Muscle of back (tissue), 11 donors: ENCODE measurements around the gene FIBCD1. TPM values are rescaled to one million over a fixed set of nuclear protein-coding genes. Genes with fewer than 3 reads are reported as not detected.

Source experiments
- DNase-seq, 3 donors: peaks; one replicate each; pipeline versions ENCODE4 v3.0.0 to v3.0.0-alpha.2; 2013
- polyA plus RNA-seq, 10 donors: library from polyadenylated mRNA; unstranded; fragments of 120-200 nt; gene quantifications; one replicate each; pipeline ENCODE4 v1.2.1, GENCODE V29; 2013; ENCODE audit not compliant: insufficient read length in 10 of 10

Gene FIBCD1
- polyA plus RNA-seq, 10 donors: 0.12 to 0.22 TPM; not detected in 8

- no peak for DNase-seq
Observed at GRCh38 chr9:130882696-130883225, 56.3 kb downstream of the FIBCD1 start.

- no peak for DNase-seq
Observed at GRCh38 chr9:130881516-130881915, 57.5 kb downstream of the FIBCD1 start.

- no peak for DNase-seq
Observed at GRCh38 chr9:130880599-130881220, 58.3 kb downstream of the FIBCD1 start.

DNA sequence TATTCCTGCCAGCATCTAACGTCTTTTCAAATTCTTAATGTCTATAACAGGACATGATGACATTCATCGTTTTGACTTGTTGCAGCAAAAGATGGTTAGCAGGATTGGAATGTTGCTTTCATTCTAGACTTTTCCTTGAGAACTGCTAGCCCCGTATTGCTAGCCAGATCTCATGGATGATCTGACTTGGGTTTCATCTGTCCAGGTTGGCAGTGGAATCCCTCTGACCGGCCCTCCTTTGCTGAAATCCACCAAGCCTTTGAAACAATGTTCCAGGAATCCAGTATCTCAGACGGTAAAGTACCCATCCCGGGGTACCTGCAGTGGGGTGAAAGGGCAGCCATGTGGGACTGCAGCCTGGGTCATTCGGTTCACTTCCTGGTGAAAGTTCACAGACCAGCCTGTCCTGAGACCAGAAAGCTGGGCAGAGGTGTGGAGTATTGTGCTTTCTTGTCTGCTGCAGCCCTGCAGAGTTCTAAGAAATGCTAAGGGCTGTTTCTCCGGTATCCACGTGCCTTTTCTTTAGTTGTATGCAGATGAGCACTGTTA, 59.1 kb downstream of the FIBCD1 start:
- no peak for DNase-seq

GRCh38 chr9:130878295-130878694, 60.8 kb downstream of the FIBCD1 start:
- DNase-seq: peak in 1 of 3 donors; percentile 2

- DNase-seq: no peak
Observed at GRCh38 chr9:130877300-130877699, 61.7 kb downstream of the FIBCD1 start.

DNA sequence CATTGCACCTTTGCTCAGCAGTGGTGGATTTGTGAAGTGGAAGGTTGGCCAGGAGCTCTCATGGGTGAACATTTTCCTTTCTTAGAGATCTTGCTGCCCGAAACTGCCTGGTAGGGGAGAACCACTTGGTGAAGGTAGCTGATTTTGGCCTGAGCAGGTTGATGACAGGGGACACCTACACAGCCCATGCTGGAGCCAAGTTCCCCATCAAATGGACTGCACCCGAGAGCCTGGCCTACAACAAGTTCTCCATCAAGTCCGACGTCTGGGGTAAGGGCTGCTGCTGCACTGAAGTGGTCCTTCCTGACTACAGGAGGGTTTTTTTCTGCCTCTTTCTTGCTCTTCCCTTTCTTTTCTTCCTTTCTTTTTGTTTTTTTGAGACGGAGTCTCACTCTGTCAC, 64.3 kb downstream of the FIBCD1 start:
- DNase-seq: no peak

DNA sequence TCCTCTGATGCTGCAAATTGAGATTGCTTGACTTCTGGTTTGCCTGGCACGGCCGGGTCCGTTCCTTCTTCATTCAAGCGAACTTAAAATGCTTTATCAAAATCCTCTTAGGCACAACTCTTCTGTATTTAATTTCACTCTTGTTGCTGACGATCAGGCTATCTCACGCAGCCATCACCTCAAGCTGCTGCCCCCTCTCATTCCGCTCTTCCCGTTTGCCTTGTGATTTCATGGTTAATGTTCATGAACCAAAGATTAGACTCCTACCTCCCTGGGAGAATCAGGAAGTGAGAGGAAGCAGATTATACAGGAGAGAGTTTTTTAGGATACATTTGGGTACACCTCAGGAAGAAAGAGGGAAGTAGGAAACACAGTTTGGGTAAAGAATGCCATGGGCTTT, 65.1 kb downstream of the FIBCD1 start:
- no peak for DNase-seq

DNA sequence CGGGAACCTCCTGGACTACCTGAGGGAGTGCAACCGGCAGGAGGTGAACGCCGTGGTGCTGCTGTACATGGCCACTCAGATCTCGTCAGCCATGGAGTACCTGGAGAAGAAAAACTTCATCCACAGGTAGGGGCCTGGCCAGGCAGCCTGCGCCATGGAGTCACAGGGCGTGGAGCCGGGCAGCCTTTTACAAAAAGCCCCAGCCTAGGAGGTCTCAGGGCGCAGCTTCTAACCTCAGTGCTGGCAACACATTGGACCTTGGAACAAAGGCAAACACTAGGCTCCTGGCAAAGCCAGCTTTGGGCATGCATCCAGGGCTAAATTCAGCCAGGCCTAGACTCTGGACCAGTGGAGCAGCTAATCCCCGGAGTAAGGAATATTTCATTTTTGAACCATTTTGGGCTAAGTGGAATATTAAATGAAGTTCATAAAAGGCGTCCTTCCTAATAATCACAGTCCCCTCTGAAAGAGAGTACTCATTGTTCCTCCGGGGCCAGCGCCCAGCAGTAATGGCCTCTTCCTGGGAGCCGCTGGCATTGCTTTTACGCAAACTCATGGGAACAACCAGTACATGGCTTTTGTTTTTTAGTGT, 66.0 kb downstream of the FIBCD1 start:
- DNase-seq: no peak

DNA sequence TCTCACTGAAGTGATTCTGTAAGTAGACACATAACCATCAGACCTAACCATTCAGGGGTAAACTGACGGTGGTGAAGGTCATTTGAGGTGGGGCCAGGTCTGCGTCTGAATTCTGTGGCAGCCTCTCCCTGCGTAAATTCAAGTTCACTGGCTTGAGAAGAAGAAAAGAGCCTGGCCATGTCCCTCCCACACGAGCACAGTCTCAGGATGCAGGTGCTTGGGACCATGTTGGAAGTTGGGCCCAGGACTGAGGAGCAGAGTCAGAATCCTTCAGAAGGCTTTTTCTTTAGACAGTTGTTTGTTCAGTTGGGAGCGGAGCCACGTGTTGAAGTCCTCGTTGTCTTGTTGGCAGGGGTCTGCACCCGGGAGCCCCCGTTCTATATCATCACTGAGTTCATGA, 66.5 kb downstream of the FIBCD1 start:
- no peak for DNase-seq

- no peak for DNase-seq
Observed at GRCh38 chr9:130872093-130872492, 67.0 kb downstream of the FIBCD1 start.

- no peak for DNase-seq
Observed at GRCh38 chr9:130871395-130872062, 67.5 kb downstream of the FIBCD1 start.

DNA sequence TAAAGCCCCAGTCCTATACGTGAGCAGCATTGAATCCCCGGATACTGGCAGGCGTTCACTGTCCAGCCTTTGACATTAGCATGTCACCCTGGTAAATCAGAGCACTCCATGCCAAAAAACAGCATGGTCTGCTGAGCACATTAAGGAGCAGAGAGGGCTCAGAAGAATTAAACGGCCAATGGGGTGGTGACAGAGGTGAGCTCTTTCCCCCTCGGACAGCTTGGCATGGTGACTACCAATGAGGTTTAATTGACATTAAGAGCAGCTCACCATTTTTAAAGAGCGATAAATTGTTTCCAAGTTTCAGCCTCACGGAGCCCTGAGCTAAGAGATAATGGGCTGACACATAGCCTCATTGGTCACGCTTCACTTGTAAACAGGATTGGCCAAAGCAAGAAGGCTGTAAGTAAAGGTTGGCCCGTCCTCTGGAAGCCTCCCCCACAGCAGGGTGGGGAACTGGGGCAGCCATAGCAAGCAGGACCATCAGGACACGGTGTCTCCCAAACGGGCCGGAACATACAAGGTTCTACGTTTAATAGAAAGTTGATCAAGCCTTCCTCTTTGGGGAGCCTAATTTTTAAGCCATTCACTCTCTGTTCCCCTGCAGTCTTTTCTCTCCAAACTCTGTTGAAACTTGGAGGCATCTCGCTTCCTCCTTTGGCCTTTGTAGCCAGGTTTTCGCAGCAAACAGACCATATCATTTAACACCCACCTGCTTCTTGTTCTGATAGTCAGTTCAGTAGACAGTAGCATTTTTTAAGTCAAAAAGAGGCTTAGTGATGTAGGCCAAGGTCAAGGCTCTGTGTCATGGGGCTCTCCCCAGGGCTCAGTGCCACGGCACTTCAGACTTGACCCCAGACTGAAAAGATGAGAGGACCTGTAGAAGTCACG, 68.3 kb downstream of the FIBCD1 start:
- DNase-seq: no peak

GRCh38 chr9:130869250-130869649, 69.8 kb downstream of the FIBCD1 start:
- peak in 2 of 3 donors; percentile 33 to 43 for DNase-seq

DNA sequence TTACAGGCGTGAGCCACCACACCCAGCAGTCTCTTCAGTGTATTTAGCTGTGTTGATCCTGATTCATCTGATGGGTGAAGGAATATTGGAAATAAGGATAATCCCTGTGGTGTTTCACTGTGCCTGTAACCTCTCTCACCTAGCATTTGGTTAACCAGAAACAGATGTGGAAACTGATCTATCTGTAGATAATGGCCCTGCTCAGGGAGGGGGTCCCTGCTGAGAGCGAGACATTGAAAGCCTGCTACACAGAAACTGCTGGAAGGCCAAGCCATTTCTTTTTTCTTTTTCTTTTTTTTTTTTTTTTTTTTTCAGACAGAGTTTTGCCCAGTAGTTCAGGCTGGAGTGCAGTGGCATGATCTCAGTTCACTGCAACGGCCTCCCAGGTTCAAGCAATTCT, 70.8 kb downstream of the FIBCD1 start:
- no peak for DNase-seq

- no peak for DNase-seq
Observed at GRCh38 chr9:130867556-130867955, 71.5 kb downstream of the FIBCD1 start.

DNA sequence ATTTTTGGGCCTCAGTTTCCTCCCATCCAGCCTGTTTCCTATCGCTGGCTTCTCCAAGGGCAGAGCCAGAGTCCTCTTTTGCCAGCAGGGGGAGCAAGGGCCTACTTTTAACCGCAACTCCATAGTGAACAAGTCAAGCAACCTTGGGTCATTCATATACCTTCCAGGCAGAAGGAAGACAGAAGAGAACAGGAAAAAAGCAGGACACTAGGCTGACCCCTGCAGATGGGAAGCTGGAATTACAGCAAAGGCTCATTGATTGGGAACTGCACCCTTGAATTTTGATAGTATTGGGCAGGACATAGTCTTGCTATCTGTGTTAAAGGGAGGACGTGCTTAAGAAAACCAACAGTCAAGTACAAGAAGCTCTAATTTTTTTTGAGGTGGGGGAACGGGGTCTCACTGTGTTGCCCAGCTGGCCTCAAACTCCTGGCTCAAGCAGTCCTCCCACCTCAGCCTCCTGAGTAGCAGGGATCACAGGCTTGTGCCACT, 72.5 kb downstream of the FIBCD1 start:
- peak; percentile 75 to 86 (median 81) for DNase-seq

DNA sequence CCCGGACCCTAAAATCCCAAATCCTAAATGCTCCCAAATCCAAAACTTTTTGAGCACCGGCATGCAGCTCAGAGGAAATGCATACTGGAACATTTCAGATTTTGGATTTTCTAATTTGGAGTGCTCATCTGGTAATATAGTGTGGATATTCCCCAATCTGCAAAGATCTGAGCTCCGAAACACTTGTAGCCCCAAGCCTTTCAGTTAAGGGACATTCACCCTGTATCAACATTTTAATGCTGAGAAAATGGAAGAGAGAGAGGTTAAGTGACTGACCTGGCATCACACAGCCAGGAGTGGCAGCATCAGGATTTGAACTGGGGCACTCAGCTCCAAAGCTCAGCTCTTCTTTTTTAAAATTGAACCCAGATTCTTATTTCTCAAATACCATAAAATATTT, 73.1 kb downstream of the FIBCD1 start:
- DNase-seq: no peak

DNA sequence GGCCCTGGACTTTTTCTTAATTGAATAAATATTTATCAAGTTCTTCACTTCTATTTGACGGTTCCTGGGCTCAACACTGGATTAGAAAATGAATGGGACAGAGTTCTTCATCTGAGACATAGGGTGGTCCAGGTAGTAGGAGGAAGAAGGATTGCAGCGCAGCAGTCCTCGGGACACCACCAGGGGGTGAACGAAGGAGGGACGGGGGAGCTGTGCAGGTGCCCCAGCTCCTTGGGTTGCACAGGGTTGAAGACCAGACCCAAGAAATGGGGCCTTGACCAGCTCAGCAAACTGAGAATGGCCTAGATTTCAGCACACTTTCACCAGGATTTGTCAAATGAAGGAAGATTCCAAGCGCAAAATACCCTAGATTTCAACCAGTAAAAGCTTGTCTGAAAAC, 74.5 kb downstream of the FIBCD1 start:
- DNase-seq: no peak

DNA sequence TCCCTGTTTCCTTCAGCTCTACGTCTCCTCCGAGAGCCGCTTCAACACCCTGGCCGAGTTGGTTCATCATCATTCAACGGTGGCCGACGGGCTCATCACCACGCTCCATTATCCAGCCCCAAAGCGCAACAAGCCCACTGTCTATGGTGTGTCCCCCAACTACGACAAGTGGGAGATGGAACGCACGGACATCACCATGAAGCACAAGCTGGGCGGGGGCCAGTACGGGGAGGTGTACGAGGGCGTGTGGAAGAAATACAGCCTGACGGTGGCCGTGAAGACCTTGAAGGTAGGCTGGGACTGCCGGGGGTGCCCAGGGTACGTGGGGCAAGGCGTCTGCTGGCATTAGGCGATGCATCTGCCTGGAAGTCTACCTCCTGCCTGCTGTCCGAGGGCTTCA, 76.3 kb downstream of the FIBCD1 start:
- no peak for DNase-seq

DNA sequence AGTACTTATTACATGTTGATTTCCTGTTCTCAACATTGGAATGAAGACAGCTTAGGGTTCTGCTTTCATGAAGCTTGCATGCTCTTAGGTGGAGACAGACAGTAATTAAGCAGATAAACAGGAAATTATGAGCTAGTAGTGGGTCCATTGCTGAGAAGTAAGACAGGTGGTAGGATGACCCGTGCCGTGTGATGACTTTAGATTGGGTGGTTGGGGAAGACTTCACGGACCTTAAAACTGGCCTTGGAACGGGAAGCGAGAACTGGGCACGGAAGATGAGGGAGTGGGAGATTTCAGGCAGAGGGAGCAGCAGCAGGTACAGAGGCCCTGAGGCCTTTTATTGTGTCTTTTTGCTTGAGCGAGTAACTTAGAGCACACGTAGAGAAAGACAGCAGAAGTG, 76.8 kb downstream of the FIBCD1 start:
- DNase-seq: no peak
